Measurements from ENCODE around the gene OXNAD1.

- TF ChIP-seq POLR2A (IDR thresholded peaks at IDR 0.05) (no peak), CTCF (IDR thresholded peaks at IDR 0.05) (no peak), POLR2AphosphoS5 (IDR thresholded peaks at IDR 0.05) (no peak), EP300 (IDR thresholded peaks at IDR 0.05) (no peak)
Observed at GRCh38 chr3:16280671-16281070, 15.7 kb downstream of the OXNAD1 start.

Data from suprapubic skin (tissue), 4 donors.